OCI-LY7 (cell line): Measurements from ENCODE around the gene PRAMEF33. TPM values are rescaled to one million over a fixed set of nuclear protein-coding genes. Genes with fewer than 3 reads are reported as not detected.
"Not testable (repeated sequence)": the region's sequence is repeated elsewhere in the genome, so short reads cannot be mapped to it uniquely, and the experiment has no call there.

Source experiments
- BruUV-seq: library from RNA; stranded (reverse); fragments of 400-500 nt; replicated peaks from 2 replicates; lab custom pipeline; 2021; lab: Mats Ljungman, UMichigan
- CTCF ChIA-PET: fragments of 300-600 bp; sonication (Branson Sonifier 250); formaldehyde crosslinking; loops from one replicate; lab custom pipeline; 2022; ENCODE audit warnings: antibody characterized with exemption; ENCODE audit not compliant: unreplicated experiment; lab: Charles Lee
- POLR2A ChIA-PET: fragments of 300-600 bp; sonication (Branson Sonifier 250); formaldehyde crosslinking; loops from one replicate; lab custom pipeline; 2022; ENCODE audit warnings: antibody characterized with exemption; lab: Charles Lee
- DNase-seq: peaks from one replicate; pipeline ENCODE4 v3.0.0-alpha.2; 2015; ENCODE audit warnings: low spot score
- H2AFZ ChIP-seq: fragments of 200-600 bp; sonication (generic), shearing (Covaris generic); 2 replicates; pipeline ENCODE4 v1.6.1; 2014; ENCODE audit warnings: mild to moderate bottlenecking, antibody characterized with exemption, low read length, moderate library complexity
- H3K27ac ChIP-seq: fragments of 200-600 bp; sonication (generic); 2 replicates; pipeline ENCODE4 v1.5.1; 2014; ENCODE audit warnings: mixed run types, low read depth, mild to moderate bottlenecking, moderate library complexity, low read length, inconsistent platforms; ENCODE audit not compliant: poor library complexity, severe bottlenecking
- H3K36me3 ChIP-seq: fragments of 200-600 bp; sonication (generic); 2 replicates; pipeline ENCODE4 v1.6.1; 2014; ENCODE audit warnings: mild to moderate bottlenecking, antibody characterized with exemption, low read length, moderate library complexity, mixed read lengths; ENCODE audit not compliant: insufficient read depth
- H3K4me1 ChIP-seq: fragments of 200-600 bp; sonication (generic); 2 replicates; pipeline ENCODE4 v1.5.1; 2014; ENCODE audit warnings: mild to moderate bottlenecking, low read length; ENCODE audit not compliant: insufficient read depth, poor library complexity, severe bottlenecking
- H3K4me2 ChIP-seq: fragments of 200-600 bp; sonication (generic); 2 replicates; pipeline ENCODE4 v1.6.1; 2014; ENCODE audit warnings: mild to moderate bottlenecking, low read length
- H3K4me3 ChIP-seq: fragments of 200-600 bp; sonication (generic); 2 replicates; pipeline ENCODE4 v1.5.1; 2014; ENCODE audit warnings: mild to moderate bottlenecking, low read depth, low read length; ENCODE audit not compliant: poor library complexity, severe bottlenecking
- H3K79me2 ChIP-seq: fragments of 200-600 bp; sonication (generic); 2 replicates; pipeline ENCODE4 v1.6.1; 2016; ENCODE audit warnings: low read depth, mild to moderate bottlenecking, low read length, moderate library complexity, mixed read lengths; ENCODE audit not compliant: insufficient read depth
- H3K9me2 ChIP-seq: fragments of 200-600 bp; sonication (generic); 2 replicates; pipeline ENCODE4 v1.6.1; 2016; ENCODE audit warnings: mild to moderate bottlenecking, low read length, mixed read lengths; ENCODE audit not compliant: insufficient read depth
- H3K9me3 ChIP-seq: fragments of 200-600 bp; sonication (generic); 2 replicates; pipeline ENCODE4 v1.6.1; 2014; ENCODE audit warnings: mild to moderate bottlenecking, mixed run types, low read length, mixed read lengths
- H4K20me1 ChIP-seq: fragments of 200-600 bp; sonication (generic); 2 replicates; pipeline ENCODE4 v1.6.1; 2014; ENCODE audit warnings: mild to moderate bottlenecking, antibody characterized with exemption, low read length, moderate library complexity, mixed read lengths; ENCODE audit not compliant: insufficient read depth
- intact Hi-C: fragments of 100-400 bp; cut with micrococcal nuclease; formaldehyde crosslinking; loops from one replicate; pipeline ENCODE4 v1.10.0; 2022; ENCODE audit not compliant: unreplicated experiment
- small RNA-seq: library from RNA; depleted of rRNA; stranded (forward); fragments of <200 nt; gene quantifications from one replicate; pipeline ENCODE3, GENCODE V24; 2014
- total RNA-seq, 2 experiments: library from RNA; depleted of rRNA in 1 of 2; stranded (reverse); fragments of >200 nt in 1 of 2; shearing (Covaris generic) in 1 of 2; gene quantifications; 2 replicates each; pipeline ENCODE4 v1.2.3, GENCODE V29; 2014 to 2022
- TF ChIP-seq, protein P1 (sequence below): fragments of 200-600 bp; sonication (generic); conservative IDR thresholded peaks from 2 replicates; pipeline ENCODE4 v1.5.1; 2014; ENCODE audit warnings: mild to moderate bottlenecking, antibody characterized with exemption, low read length, moderate library complexity, mixed read lengths

The PRAMEF33 gene
- total RNA-seq, 2 experiments from 2014 or later: not detected

DNA sequence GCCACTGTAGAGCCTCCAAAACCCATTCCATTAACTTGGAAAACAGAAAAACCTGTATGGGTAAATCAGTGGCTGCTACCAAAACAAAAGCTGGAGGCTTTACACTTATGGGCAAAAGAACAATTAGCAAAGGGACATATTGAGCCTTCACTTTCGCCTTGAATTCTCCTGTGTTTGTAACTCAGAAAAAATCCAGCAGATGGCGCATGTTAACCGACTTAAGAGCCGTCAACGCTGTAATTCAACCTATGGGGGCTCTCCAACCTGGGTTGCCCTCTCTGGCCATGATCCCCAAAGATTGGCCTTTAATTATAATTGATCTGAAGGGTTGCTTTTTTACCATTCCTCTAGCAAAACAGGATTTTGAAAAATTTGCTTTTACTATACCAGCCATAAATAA, 53.4 kb downstream of the PRAMEF33 start:
- H3K4me3 ChIP-seq, H4K20me1 ChIP-seq, H3K4me1 ChIP-seq, H3K9me2 ChIP-seq, BruUV-seq, H3K36me3 ChIP-seq, CTCF ChIA-PET, H3K9me3 ChIP-seq, H3K27ac ChIP-seq, H3K4me2 ChIP-seq, H3K79me2 ChIP-seq, H2AFZ ChIP-seq, POLR2A ChIA-PET: not testable (repeated sequence)
- TF ChIP-seq, protein P1, sequence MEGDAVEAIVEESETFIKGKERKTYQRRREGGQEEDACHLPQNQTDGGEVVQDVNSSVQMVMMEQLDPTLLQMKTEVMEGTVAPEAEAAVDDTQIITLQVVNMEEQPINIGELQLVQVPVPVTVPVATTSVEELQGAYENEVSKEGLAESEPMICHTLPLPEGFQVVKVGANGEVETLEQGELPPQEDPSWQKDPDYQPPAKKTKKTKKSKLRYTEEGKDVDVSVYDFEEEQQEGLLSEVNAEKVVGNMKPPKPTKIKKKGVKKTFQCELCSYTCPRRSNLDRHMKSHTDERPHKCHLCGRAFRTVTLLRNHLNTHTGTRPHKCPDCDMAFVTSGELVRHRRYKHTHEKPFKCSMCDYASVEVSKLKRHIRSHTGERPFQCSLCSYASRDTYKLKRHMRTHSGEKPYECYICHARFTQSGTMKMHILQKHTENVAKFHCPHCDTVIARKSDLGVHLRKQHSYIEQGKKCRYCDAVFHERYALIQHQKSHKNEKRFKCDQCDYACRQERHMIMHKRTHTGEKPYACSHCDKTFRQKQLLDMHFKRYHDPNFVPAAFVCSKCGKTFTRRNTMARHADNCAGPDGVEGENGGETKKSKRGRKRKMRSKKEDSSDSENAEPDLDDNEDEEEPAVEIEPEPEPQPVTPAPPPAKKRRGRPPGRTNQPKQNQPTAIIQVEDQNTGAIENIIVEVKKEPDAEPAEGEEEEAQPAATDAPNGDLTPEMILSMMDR: peak; percentile 68
- DNase-seq: peak; percentile 72
- intact Hi-C loops: loop anchor here (5.0 kb wide), 1 partner anchor 66 kb away; no protein-coding TSS in a partner anchor

Small RNA genes within 50 kb of the gene (small RNA-seq; reads per million reads assigned to genes)
- gene RNU6-771P: not detected

Other genes starting within 250 kb of the PRAMEF33 start
- not detected in 2 replicates for gene PRAMEF27, start 247.0 kb upstream of the PRAMEF33 start, total RNA-seq (2014; rRNA removed; shearing (Covaris generic))
- not detected in 2 replicates for gene PRAMEF27, start 247.0 kb upstream of the PRAMEF33 start, total RNA-seq (2022)
- gene HNRNPCL3, start 242.8 kb upstream of the PRAMEF33 start, total RNA-seq (2014; rRNA removed; shearing (Covaris generic)): not detected in 2 replicates
- gene HNRNPCL3, start 242.8 kb upstream of the PRAMEF33 start, total RNA-seq (2022): not detected in 2 replicates
- not detected in 2 replicates for gene PRAMEF25, start 232.8 kb upstream of the PRAMEF33 start, total RNA-seq (2014; rRNA removed; shearing (Covaris generic))
- gene PRAMEF25, start 232.8 kb upstream of the PRAMEF33 start, total RNA-seq (2022): not detected in 2 replicates
- gene HNRNPCL2, start 186.7 kb upstream of the PRAMEF33 start, total RNA-seq (2014; rRNA removed; shearing (Covaris generic)): not detected in 2 replicates
- gene HNRNPCL2, start 186.7 kb upstream of the PRAMEF33 start, total RNA-seq (2022): not detected in 2 replicates
- gene PRAMEF26, start 147.5 kb upstream of the PRAMEF33 start, total RNA-seq (2014; rRNA removed; shearing (Covaris generic)): not detected in 2 replicates
- not detected in 2 replicates for gene PRAMEF26, start 147.5 kb upstream of the PRAMEF33 start, total RNA-seq (2022)
- not detected in 2 replicates for gene HNRNPCL4, start 137.9 kb upstream of the PRAMEF33 start, total RNA-seq (2014; rRNA removed; shearing (Covaris generic))
- not detected in 2 replicates for gene HNRNPCL4, start 137.9 kb upstream of the PRAMEF33 start, total RNA-seq (2022)
- not detected in 2 replicates for gene PRAMEF9, start 131.7 kb upstream of the PRAMEF33 start, total RNA-seq (2014; rRNA removed; shearing (Covaris generic))
- gene PRAMEF9, start 131.7 kb upstream of the PRAMEF33 start, total RNA-seq (2022): not detected in 2 replicates
- not detected in 2 replicates for gene PRAMEF13, start 102.1 kb upstream of the PRAMEF33 start, total RNA-seq (2014; rRNA removed; shearing (Covaris generic))
- gene PRAMEF13, start 102.1 kb upstream of the PRAMEF33 start, total RNA-seq (2022): not detected in 2 replicates
- not detected in 2 replicates for gene PRAMEF18, start 77.4 kb upstream of the PRAMEF33 start, total RNA-seq (2014; rRNA removed; shearing (Covaris generic))
- not detected in 2 replicates for gene PRAMEF18, start 77.4 kb upstream of the PRAMEF33 start, total RNA-seq (2022)
- gene PRAMEF5, start 49.3 kb upstream of the PRAMEF33 start, total RNA-seq (2014; rRNA removed; shearing (Covaris generic)): not detected in 2 replicates
- not detected in 2 replicates for gene PRAMEF5, start 49.3 kb upstream of the PRAMEF33 start, total RNA-seq (2022)
- not detected in 2 replicates for gene PRAMEF8, start 18.4 kb upstream of the PRAMEF33 start, total RNA-seq (2014; rRNA removed; shearing (Covaris generic))
- not detected in 2 replicates for gene PRAMEF8, start 18.4 kb upstream of the PRAMEF33 start, total RNA-seq (2022)
- gene PRAMEF15, start 12.0 kb downstream of the PRAMEF33 start, total RNA-seq (2014; rRNA removed; shearing (Covaris generic)): not detected in 2 replicates
- gene PRAMEF15, start 12.0 kb downstream of the PRAMEF33 start, total RNA-seq (2022): not detected in 2 replicates
- not detected in 2 replicates for gene PRAMEF14, start 43.6 kb downstream of the PRAMEF33 start, total RNA-seq (2014; rRNA removed; shearing (Covaris generic))
- gene PRAMEF14, start 43.6 kb downstream of the PRAMEF33 start, total RNA-seq (2022): not detected in 2 replicates
- gene PRAMEF19, start 68.4 kb downstream of the PRAMEF33 start, total RNA-seq (2014; rRNA removed; shearing (Covaris generic)): not detected in 2 replicates
- not detected in 2 replicates for gene PRAMEF19, start 68.4 kb downstream of the PRAMEF33 start, total RNA-seq (2022)
- not detected in 2 replicates for gene PRAMEF17, start 86.1 kb downstream of the PRAMEF33 start, total RNA-seq (2014; rRNA removed; shearing (Covaris generic))
- gene PRAMEF17, start 86.1 kb downstream of the PRAMEF33 start, total RNA-seq (2022): not detected in 2 replicates
- not detected in 2 replicates for gene PRAMEF20, start 106.9 kb downstream of the PRAMEF33 start, total RNA-seq (2014; rRNA removed; shearing (Covaris generic))
- not detected in 2 replicates for gene PRAMEF20, start 106.9 kb downstream of the PRAMEF33 start, total RNA-seq (2022)
- not detected in 2 replicates for gene LRRC38, start 210.5 kb downstream of the PRAMEF33 start, total RNA-seq (2014; rRNA removed; shearing (Covaris generic))
- gene LRRC38, start 210.5 kb downstream of the PRAMEF33 start, total RNA-seq (2022): not detected in 2 replicates